ENCODE results near the gene B4GALNT4. TPM values are rescaled to one million over a fixed set of nuclear protein-coding genes. Genes with fewer than 3 reads are reported as not detected.

The B4GALNT4 gene
- total and polyA plus RNA-seq, 2 of the 8 experiments (the other 6 are each of a cell fraction or from before 2014, with no cell fraction given) = 40.9 to 76.3 TPM

DNA sequence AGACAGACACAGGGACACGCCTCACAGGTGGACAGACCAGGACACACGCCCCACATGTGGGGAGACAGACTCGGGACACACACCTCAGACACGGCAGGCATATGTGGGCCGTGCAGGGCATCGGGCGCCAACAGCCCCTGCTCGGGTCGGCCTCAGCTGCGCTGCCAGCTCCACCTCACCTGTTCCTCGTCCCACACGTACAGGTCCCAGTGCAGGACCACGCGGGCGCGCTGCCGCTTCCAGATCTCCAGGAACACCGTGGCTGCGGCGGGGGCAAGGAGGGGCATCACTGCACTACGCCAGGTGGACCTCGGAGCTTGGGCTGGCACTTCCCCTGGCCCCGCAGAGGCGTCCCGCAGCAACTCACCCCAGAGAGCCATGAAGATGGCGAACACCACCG lies 60.1 kb downstream of the B4GALNT4 start:
- Histone ChIP-seq H3K23me2 (ENCODE audit: low read depth, low read length) (no peaks in the 10 kb centered on the region), H3K18ac (ENCODE audit: extremely low read depth, low read length) (no peak overlapping the region), H3K27ac (ENCODE audit: low read depth, low read length) (no peak overlapping the region), H3K4me1 (replicated peaks in 1 of 4; ENCODE audit: control insufficient read depth in 3 of 4, insufficient read depth in 4 of 4, low read length in 3 of 4) (no peaks in the 10 kb centered on the region; a peak in 1 of 7 replicates), H3K9ac (replicated peaks in 1 of 4; ENCODE audit: extremely low read depth in 1 of 4, low read depth in 3 of 4, low read length in 3 of 4) (no peak overlapping the region), H2AK5ac (ENCODE audit: low read depth, low read length) (no peak overlapping the region), H3K27me3 (replicated peaks in 1 of 4; ENCODE audit: control insufficient read depth in 3 of 4, extremely low read depth in 1 of 4, insufficient read depth in 3 of 4, low read length in 3 of 4) (no peaks in the 10 kb centered on the region), H3K4ac (replicated peaks; ENCODE audit: insufficient read length, low read depth, low read length) (no peak overlapping the region), H3K14ac (ENCODE audit: insufficient read length) (no peak overlapping the region), H4K91ac (replicated peaks; ENCODE audit: insufficient read length, low read length) (no peak overlapping the region), H3K9me3 (ENCODE audit: insufficient read depth in 2 of 2, low read depth in 1 of 2, low read length in 1 of 2) (no peaks in the 10 kb centered on the region), H2BK12ac (ENCODE audit: low read depth, low read length) (no peak overlapping the region), H3K79me1 (ENCODE audit: low read depth, low read length) (no peaks in the 10 kb centered on the region), H3K56ac (replicated peaks; ENCODE audit: insufficient read length, low read depth, low read length) (no peak overlapping the region), H3K79me2 (ENCODE audit: control insufficient read depth in 1 of 2, insufficient read depth in 2 of 2, low read length in 2 of 2) (no peaks in the 10 kb centered on the region), H2BK15ac (ENCODE audit: low read length) (no peak overlapping the region), H4K5ac (ENCODE audit: insufficient read length, low read depth, low read length) (no peak overlapping the region), H4K8ac (ENCODE audit: extremely low read depth, insufficient read depth, low read length) (no peak overlapping the region), H2BK120ac (replicated peaks; ENCODE audit: low read depth, low read length) (no peak overlapping the region), H2AFZ (ENCODE audit: low read length) (no peak overlapping the region), H2BK20ac (ENCODE audit: low read length) (no peak overlapping the region), H3K36me3 (ENCODE audit: control insufficient read depth in 2 of 4, insufficient read depth in 4 of 4, low read length in 3 of 4) (no peaks in the 10 kb centered on the region), H2BK5ac (ENCODE audit: low read depth, low read length) (peak overlapping the region; percentile 24; the same call in 1 of the 2 replicates), H3K4me3 (ENCODE audit: extremely low read depth in 1 of 4, insufficient read depth in 2 of 4, low read depth in 3 of 4, low read length in 4 of 4) (no peak overlapping the region), H3K4me2 (ENCODE audit: insufficient read depth in 1 of 2, low read depth in 2 of 2, low read length in 2 of 2) (no peak overlapping the region), H3K23ac (ENCODE audit: insufficient read length) (no peak overlapping the region), H4K20me1 (replicated peaks in 1 of 2; ENCODE audit: control insufficient read depth in 1 of 2, insufficient read depth in 2 of 2, low read length in 2 of 2) (no peaks in the 10 kb centered on the region)
- FAIRE-seq = no peak
- TF ChIP-seq TEAD4 (IDR thresholded peaks at IDR 0.05; ENCODE audit: low read depth, low read length) (no peak), CBX8 (IDR thresholded peaks at IDR 0.05; ENCODE audit: borderline replicate concordance, low read depth, low read length) (no peak), POLR2AphosphoS5 (IDR thresholded peaks at IDR 0.05; ENCODE audit: low read depth, low read length) (no peak)
- POLR2A ChIA-PET (ENCODE audit: partially characterized antibody) = no interaction called here
- WGBS, 2 experiments (ENCODE audit: extremely low coverage in 1 of 2, insufficient coverage in 1 of 2, insufficient read length in 1 of 2, insufficient replicate concordance in 2 of 2, low coverage in 1 of 2, low lambda C conversion rate in 2 of 2, missing lambda C conversion rate in 1 of 2) = 96% methylated on average over 24 of the region's 27 CpGs; no CpG with 5 or more reads in 1 of the 2 experiments
- no peak for DNase-seq (ENCODE audit: low read depth in 1 of 2, low spot score in 2 of 2)
- CTCF ChIA-PET (ENCODE audit: partially characterized antibody) = interaction anchor here (0.5 to 0.6 kb wide), 2 partner anchors 89 kb away, joined by 3 read pairs; no protein-coding TSS in a partner anchor

Data from H1 (cell line).